Measurements from ENCODE around the gene P2RX6. TPM values are rescaled to one million over a fixed set of nuclear protein-coding genes. Genes with fewer than 3 reads are reported as not detected.

The P2RX6 gene
- total and polyA plus RNA-seq, 2 of the 4 experiments (the other 2 are of a cell fraction): 0.90 to 1.6 TPM

- Histone ChIP-seq H3K4ac (ENCODE audit: low read depth, low read length) (no peak overlapping the region), H3K23ac (ENCODE audit: low read depth, low read length) (no peak overlapping the region), H3K18ac (ENCODE audit: low read depth, low read length) (no peak overlapping the region), H3K4me1 (ENCODE audit: control insufficient read depth, insufficient read depth, low read length) (no peaks in the 10 kb centered on the region), H4K5ac (ENCODE audit: low read depth, low read length) (no peak overlapping the region), H3K56ac (ENCODE audit: extremely low read depth, insufficient read depth, low read length) (no peak overlapping the region), H2BK20ac (ENCODE audit: low read depth, low read length) (no peak overlapping the region), H2AK5ac (ENCODE audit: low read depth, low read length) (no peak overlapping the region), H4K8ac (ENCODE audit: low read depth in 2 of 2, low read length in 2 of 2) (no peak overlapping the region), H3K9ac (ENCODE audit: low read depth, low read length) (no peak overlapping the region), H3K4me2 (ENCODE audit: low read depth, low read length) (no peak overlapping the region), H3K27ac (ENCODE audit: insufficient read depth, low read length) (no peak overlapping the region), H3K4me3 (ENCODE audit: insufficient read depth, low read depth, low read length) (no peak overlapping the region), H2AFZ (replicated peaks; ENCODE audit: low read length, poor library complexity) (no peak overlapping the region), H2AK9ac (replicated peaks; ENCODE audit: low read depth, low read length, poor library complexity) (no peak overlapping the region), H3K9me1 (ENCODE audit: insufficient read depth, low read length) (no peaks in the 10 kb centered on the region), H3K14ac (replicated peaks; ENCODE audit: low read depth, low read length) (no peak overlapping the region), H3K27me3 (ENCODE audit: control insufficient read depth, insufficient read depth, low read length) (peaks cover 2% of the 10 kb centered on the region; the same call in 1 of the 2 replicates), H3K79me1 (ENCODE audit: low read depth in 1 of 2, low read length in 2 of 2) (no peaks in the 10 kb centered on the region), H2BK5ac (ENCODE audit: low read depth, low read length, poor library complexity, severe bottlenecking) (no peak overlapping the region), H4K91ac (ENCODE audit: insufficient read depth, low read depth, low read length) (no peak overlapping the region), H4K20me1 (ENCODE audit: insufficient read depth, low read length) (no peaks in the 10 kb centered on the region), H3K9me3 (ENCODE audit: control insufficient read depth, insufficient read depth, low read length) (no peaks in the 10 kb centered on the region), H2BK120ac (ENCODE audit: low read depth, low read length) (no peak overlapping the region), H3K36me3 (ENCODE audit: control insufficient read depth, insufficient read depth, low read length) (no peaks in the 10 kb centered on the region), H2BK15ac (ENCODE audit: low read depth, low read length) (no peak overlapping the region)
- in situ Hi-C loops (cut with MboI; ENCODE audit: low sequenced_read_pairs): no loop called here
- POLR2A ChIA-PET (ENCODE audit: unreplicated experiment): interaction anchor here (1.0 kb wide), 1 partner anchor 9 kb away, joined by 6 read pairs; the partner anchor contains the start of gene LZTR1
- ATAC-seq (ENCODE audit: low read depth) (no peak), DNase-seq (no peak)
- BruUV-seq (replicated peaks): no TSS peak
- dilution Hi-C loops (cut with HindIII; ENCODE audit: low sequenced_read_pairs, unreplicated experiment): no loop called here
- WGBS, 2 experiments (ENCODE audit: extremely low coverage in 2 of 2, insufficient read length in 1 of 2): 33% methylated on average over 1 of the region's 21 CpGs; no CpG with 5 or more reads in 1 of the 2 experiments
- intact Hi-C loops (cut with micrococcal nuclease): no loop called here
- TF ChIP-seq CTCF (conservative IDR thresholded peaks at IDR 0.05; ENCODE audit: low read depth, low read length) (no peak), USF2 (IDR thresholded peaks at IDR 0.05; ENCODE audit: low read depth, low read length) (no peak), MXI1 (IDR thresholded peaks at IDR 0.05; ENCODE audit: borderline replicate concordance, low read depth, low read length) (no peak), POLR2A (IDR thresholded peaks at IDR 0.05; ENCODE audit: low read depth, low read length) (no peak), SMC3 (IDR thresholded peaks at IDR 0.05; ENCODE audit: low read depth, low read length) (no peak), MAZ (IDR thresholded peaks at IDR 0.05; ENCODE audit: borderline replicate concordance, low read depth, low read length) (no peak), CHD1 (IDR thresholded peaks at IDR 0.05; ENCODE audit: low read depth, low read length) (no peak), FOS (IDR thresholded peaks at IDR 0.05; ENCODE audit: low read depth, low read length) (no peak), NFE2L2 (IDR thresholded peaks at IDR 0.05; ENCODE audit: low read depth, low read length) (no peak), ELK1 (IDR thresholded peaks at IDR 0.05; ENCODE audit: borderline replicate concordance, low read depth, low read length) (no peak), CEBPB (IDR thresholded peaks at IDR 0.05; ENCODE audit: low read depth, low read length) (no peak), RCOR1 (IDR thresholded peaks at IDR 0.05; ENCODE audit: insufficient replicate concordance, low read length) (no peak), BHLHE40 (IDR thresholded peaks at IDR 0.05; ENCODE audit: low read depth, low read length) (no peak), RFX5 (IDR thresholded peaks at IDR 0.05; ENCODE audit: low read depth, low read length) (no peak), MAFK (IDR thresholded peaks at IDR 0.05; ENCODE audit: low read depth, low read length) (no peak), RAD21 (IDR thresholded peaks at IDR 0.05; ENCODE audit: low read length) (no peak)
- CTCF ChIA-PET: no interaction called here
Measured at GRCh38 chr22:20972933-20973577, 41.9 kb upstream of the P2RX6 start.
